Fibroblast of skin of left quadriceps (primary cell): ENCODE results near the gene GRK2.
A peak's percentile ranks its signal among the peaks of the same experiment; 100 is the strongest.

ENCODE experiments used
- DNase-seq, 2 experiments: peaks; one replicate each; pipeline ENCODE4 v3.0.0-alpha.2; 2013; ENCODE audit warnings: low read depth in 2 of 2

The GRK2 gene

GRCh38 chr11:67270256-67271204 lies 4.3 kb downstream of the GRK2 start:
- no peak for DNase-seq

GRCh38 chr11:67271205-67271540 lies 4.9 kb downstream of the GRK2 start:
- no peak for DNase-seq

DNA sequence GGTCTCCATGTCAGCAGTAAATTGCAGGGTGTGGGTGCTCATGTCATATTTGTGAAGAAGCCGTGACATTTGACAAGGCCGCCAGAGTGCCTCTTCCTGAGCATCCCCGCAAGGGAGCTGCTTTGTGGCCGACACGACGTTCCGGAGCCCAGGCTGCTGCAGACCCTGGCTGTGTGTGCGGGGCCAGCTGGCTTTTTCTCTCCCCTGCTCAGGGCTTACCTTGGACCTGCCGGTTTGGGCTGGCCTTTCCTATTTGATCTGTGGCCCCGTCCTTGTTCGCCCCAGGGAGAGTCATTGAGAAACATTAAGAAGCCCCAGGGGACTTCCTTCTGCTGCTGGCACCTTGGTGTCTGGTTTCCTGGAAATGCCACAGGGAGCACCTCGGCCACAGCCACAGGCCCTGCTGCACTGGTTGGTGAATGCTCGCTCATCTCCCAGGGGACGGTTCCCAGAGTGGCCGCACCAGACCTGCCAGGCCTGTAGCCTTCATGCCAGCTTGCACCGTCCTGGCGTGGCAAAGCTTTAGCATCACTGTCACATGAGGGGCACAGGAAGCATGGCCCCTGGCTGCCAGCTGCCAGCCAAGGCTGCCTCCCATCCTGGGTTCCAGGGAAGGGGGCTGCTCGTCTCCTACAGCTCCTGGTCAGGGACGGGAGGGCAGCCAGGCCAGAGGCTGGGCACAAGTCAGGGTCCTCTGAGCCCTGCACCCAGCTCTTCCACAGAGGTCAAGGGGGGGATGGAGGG lies 5.4 kb downstream of the GRK2 start:
- DNase-seq, result no peak

DNA sequence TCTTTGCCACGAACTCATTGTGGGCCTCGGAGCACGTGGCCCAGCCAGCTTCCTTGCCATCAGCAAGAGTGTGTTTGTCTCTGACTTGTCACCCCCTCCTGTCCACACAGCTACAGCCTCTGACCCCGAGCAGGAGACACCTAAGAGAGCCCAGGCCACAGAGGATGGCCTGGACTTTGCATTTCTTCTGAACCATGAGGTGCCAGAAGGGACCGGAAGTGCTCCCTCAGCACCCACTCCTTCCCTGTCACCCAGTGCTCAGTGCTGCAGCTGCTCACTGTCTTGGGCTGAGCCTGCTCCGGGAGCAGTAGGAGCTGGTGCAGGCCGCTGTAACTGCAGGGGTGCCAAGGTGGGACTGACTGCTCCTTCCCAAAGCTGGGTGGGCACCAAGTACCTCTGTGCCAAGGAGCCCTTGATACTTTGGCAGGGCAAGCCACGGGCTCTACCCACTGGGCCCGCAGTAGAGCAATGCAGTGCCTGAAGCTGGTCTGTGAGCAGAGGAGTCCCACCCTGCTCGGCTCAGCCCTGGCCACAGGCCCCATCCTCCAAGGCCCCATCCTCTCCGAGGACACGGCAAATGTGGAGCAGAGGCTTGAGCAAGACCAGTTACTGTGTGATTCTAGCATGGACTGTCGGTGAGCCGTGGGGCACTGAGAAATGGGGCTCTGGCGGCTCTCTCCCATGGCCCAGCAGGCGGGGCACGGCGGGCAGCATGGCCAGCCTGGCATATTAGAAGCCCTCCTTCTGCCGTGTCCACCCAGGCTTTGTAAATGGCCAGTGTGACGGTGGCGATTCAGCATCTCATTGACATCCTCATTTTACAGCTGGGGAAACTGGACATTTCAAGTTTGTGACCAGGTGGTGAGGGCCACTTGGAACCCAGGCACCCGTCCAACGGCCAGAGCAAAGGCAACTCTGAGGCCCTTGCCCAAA lies 6.3 kb downstream of the GRK2 start:
- DNase-seq, result no peak

DNA sequence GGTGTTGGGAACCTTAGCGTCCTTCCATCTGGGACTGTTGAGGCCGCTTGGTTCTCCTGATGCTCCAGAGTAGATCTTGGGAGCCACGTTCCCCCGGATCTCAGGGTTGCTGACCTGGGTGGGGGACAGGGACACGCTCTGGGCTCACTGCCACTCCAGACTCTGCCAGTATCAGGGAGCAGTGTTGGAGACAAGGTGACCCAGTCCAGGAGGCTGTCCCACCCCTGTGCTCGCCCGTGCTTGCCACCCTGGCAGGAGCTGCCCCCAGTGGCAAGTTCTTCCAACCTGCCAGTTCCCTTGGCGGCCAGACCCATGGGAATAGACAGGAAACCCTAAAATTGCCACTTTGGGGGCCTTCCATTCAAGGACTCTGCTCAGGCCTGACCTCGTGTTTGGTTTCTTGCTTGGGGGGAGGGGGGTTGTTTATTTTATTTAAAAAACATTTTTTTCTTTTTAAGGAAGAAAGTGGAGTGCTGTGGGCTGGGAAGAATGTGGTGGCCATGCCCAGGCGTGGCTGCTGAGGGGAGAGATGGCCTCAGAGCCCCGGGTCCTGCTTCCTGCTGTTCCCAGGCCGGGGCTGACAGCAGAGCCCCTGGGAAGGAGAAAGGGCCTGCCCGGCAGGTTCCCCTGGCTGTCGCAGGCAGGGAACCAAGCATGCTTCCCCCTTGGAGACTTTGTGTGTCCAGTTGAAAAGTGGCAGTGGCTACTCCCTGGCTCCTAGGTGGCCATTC lies 7.2 kb downstream of the GRK2 start:
- DNase-seq, result no peak

DNA sequence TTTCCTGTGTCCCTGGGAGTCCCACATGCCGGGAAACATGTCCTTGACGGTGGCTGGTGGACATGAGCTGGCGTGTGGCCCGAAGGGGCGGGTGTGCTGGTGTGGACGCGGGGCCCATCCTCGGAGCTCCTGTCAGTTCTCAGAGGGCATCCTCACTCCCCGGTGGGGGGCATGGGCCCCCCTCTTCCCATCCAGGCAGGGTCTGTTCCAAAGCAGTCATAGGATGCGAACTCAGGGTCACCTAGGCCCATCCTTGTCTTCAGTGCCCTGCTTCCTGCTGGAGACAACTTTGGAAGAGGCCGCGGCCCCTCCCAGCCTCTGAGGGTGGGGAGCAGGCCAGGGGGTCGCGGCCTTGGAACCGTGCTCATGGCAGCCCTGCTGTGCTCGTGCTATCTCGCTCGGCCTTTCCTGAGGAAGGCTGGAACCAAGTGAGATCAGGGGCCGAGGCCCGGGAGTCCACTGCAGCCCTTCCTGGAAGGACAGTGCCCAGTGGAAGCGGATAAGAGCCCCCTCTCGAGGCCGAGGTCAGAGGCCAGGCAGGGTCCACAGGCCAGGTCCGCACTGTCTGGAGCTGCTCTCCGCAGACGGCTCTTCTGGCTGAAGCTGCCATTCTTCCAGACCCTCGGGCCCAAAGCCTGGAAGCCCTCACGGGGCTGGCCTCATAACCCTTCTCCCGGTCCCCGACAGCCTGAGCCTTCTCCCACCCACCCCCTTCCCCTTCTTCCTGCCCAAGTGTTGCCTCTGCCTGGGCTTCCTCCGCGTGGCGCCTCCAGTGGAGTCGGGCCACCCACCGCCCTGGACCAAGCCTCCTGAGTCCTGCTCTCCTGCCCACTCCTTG lies 8.7 kb downstream of the GRK2 start:
- no peak for DNase-seq

GRCh38 chr11:67275606-67276409 lies 9.5 kb downstream of the GRK2 start:
- no peak for DNase-seq

DNA sequence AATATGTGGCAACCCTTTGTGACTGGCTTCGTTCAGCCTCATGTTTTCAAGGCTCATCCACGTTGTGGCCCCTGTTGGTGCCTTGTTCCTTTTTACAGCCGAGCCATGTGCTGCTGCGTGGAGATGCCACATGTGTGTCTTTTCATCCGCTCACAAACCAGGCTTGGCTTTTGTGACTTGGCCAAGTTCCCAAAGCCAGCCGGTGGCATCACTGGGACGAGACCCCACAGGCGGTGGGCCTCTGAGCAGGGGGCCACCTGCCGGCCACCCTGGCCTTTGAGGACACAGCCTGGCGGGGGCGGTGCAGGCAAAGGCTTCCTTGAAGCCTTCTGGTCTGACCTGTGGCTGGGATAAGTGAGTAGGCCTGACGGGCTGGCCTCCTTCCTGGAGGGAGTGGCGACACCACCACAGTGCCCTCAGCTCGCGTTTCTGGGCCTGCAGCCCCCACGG lies 10.5 kb downstream of the GRK2 start:
- DNase-seq, result no peak

DNA sequence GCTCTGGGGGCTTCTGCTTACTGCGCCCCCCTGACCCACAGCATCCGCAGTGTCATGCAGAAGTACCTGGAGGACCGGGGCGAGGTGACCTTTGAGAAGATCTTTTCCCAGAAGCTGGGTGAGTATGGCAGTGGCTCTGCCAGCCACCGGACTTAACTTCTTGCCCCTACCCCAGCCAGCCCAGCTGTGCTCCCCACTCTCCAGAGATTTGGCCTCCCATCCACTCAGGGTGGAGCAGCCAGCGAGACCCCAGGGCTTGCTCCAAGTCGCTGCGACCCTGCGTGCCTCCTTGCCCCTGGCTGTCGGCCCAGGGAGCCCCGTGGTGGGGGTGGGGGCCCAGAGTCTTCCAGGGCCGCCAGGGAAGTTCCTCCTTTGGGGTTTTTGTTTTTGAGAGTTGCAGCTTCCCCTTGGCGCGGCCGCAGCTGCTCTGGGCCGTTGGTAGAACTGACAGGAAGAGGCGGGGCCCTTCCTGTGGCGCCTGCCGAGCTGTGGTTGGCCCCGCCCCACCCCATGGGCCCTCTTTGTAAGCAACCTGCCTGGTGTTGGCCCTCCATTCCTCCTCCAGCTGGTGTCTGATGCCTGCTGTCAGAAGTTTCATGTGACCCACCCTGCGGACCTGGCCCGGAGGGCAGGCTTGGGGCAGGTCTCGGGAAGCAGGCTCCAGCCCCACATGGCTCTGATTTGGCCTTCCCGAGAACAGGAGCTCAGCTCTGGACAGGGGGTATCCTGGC lies 11.1 kb downstream of the GRK2 start:
- peak in 1 of 2 experiments; percentile 26 for DNase-seq

DNA sequence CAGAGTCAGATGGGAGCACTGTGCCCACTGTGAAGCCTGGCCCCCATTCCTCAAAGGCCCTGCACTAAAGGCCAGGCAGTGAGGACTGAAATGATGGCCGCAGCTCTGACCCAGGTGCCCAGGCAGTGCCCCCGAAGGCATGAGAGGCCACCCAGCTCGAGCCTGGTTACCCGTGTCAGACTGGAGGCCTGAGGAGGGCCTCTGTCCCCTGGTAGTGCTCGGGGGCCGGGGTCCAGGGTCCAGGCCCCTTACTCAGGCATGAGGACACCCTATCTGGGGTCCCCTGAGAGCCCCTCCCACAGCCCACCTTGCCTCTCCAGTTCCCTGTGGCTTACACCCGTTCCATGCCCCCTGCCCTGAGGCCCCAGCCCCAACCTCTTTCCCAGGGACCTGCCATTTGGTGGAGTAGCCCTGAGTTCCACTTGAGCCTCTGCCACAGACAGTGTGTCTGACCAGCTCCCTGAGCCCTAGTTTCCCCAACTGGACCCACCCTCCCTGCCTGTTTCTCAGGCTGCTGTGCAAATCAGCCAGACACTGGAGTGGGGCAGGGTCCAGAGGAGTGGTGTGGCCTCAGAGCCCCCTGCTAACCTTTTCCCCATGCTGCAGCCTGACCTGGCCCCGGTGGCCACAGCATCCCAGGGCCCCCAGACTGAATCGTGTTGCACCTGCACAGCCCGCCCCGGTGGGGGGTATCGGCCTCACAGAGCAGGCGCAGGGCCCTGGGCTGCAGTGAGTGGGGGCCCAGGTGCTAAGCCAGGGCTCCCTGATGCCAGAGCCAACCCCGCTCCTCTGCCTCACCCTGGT lies 12.1 kb downstream of the GRK2 start:
- no peak for DNase-seq

GRCh38 chr11:67278939-67279588 lies 12.8 kb downstream of the GRK2 start:
- DNase-seq, result no peak

DNA sequence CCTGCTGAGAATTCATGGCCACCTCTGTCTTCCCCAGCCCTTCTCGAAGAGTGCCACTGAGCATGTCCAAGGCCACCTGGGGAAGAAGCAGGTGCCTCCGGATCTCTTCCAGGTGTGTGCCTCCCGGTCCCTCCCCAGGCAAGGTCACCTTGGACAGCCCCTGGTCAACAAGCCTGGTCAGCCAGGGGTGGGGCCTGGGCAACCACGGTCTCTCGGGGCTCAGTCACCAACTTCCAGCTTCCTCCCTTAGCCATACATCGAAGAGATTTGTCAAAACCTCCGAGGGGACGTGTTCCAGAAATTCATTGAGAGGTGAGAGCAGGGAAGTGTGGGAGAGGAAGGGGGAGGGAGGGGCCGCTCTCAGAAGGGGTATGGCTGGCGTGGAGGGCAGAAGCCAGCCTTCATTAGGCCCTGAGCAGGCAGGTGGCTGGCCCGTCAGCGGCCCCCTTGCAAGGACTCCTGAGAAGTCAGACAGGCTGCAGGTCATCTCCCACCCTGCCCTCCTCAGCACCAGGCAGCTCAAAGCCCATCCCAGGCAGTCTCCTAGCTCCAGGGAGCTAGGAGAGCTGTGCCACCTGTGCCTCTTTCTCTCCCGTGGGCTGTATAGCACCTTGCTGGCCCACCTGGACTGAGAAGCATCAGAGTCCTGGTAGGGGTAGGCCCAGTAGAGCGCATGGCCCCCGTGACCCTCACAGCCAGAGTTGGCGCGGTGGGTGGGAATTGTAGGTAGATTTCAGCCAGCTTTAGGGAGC lies 13.5 kb downstream of the GRK2 start:
- no peak for DNase-seq

GRCh38 chr11:67280341-67280787 lies 14.1 kb downstream of the GRK2 start:
- DNase-seq, result no peak

GRCh38 chr11:67280788-67281551 lies 14.7 kb downstream of the GRK2 start:
- DNase-seq, result no peak

DNA sequence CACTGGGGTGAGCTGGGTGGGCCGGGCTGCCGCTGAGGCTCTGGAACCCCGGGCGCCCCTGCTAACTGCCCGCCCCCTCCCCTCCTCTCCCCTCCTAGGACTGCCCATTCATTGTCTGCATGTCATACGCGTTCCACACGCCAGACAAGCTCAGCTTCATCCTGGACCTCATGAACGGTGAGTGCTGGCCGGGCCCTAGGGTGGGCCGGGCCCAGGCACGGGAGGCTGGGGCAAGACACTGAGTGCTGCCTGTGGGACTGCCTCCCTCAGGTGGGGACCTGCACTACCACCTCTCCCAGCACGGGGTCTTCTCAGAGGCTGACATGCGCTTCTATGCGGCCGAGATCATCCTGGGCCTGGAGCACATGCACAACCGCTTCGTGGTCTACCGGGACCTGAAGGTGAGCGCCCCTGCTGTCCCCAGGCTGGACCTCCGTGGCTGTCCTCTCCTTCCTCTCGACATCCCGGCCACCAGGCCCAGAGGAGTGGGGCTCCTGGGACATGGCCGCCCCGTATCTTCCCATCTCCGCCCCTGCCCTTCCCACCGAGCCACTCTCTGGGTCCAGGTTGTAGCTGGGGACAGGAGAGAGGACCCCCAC lies 15.4 kb downstream of the GRK2 start:
- DNase-seq, result no peak
